ENCODE measurements around the gene IRS2. TPM values are rescaled to one million over a fixed set of nuclear protein-coding genes. Genes with fewer than 3 reads are reported as not detected.

IRS2 gene
- polyA plus RNA-seq, 1 experiment = 1.5 TPM

DNA sequence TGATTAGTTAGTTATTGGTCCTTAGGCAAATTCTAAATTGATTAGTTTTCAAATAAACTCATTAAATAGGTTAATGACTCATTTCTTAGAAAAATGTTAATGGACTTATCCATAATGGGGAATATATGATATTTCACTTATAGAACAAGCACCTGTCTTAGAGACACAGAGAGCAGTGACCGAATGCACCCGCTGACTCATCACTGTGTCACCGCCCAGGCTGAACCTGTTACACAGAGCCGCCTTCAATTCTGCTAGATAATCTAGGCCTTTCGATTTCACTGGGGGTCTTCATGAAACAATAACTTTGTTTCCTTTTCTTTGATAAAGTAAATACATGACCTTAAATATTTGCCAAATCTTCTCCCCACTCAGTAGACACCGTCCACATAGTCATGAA is 13.1 kb downstream of the IRS2 start:
- ChIA-PET CTCF (interaction anchor here (0.7 kb wide), 1 partner anchor 812 kb away, joined by 6 read pairs; no protein-coding TSS in a partner anchor), POLR2A (no interaction called here)
- DNase-seq (ENCODE audit: low read depth, low spot score) = no peak
- Histone ChIP-seq H3K27me3 (ENCODE audit: control insufficient read depth, insufficient read depth, low read length) (no peaks in the 10 kb centered on the region), H3K9me3 (ENCODE audit: control insufficient read depth, insufficient read depth, low read length) (no peaks in the 10 kb centered on the region), H3K27ac (ENCODE audit: low read depth, low read length) (no peak overlapping the region), H3K4me3 (ENCODE audit: low read depth, low read length) (no peak overlapping the region)
- TF ChIP-seq, protein P1, sequence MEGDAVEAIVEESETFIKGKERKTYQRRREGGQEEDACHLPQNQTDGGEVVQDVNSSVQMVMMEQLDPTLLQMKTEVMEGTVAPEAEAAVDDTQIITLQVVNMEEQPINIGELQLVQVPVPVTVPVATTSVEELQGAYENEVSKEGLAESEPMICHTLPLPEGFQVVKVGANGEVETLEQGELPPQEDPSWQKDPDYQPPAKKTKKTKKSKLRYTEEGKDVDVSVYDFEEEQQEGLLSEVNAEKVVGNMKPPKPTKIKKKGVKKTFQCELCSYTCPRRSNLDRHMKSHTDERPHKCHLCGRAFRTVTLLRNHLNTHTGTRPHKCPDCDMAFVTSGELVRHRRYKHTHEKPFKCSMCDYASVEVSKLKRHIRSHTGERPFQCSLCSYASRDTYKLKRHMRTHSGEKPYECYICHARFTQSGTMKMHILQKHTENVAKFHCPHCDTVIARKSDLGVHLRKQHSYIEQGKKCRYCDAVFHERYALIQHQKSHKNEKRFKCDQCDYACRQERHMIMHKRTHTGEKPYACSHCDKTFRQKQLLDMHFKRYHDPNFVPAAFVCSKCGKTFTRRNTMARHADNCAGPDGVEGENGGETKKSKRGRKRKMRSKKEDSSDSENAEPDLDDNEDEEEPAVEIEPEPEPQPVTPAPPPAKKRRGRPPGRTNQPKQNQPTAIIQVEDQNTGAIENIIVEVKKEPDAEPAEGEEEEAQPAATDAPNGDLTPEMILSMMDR (IDR thresholded peaks at IDR 0.05; ENCODE audit: low read depth, low read length) = no peak

DNA sequence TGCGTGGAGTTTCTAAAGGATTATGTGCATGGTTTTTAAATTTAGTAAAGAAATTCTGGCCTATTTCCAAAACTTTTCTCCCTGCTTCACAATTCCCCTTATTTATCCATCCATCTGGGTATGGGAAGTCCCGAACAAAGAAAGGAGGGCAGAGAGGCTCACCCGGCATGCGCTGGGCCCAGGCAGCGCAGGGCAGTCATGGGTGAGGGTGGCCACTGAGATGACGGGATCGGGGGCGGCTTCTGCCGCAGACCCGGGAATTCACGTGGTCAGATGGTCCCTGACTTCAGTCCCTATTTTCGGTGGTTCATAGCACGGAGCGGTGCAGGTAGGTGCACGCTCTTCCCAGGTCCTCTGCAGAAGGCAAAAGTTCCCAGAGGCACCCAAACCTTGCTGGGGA is 14.5 kb downstream of the IRS2 start:
- H3K27me3 ChIP-seq (ENCODE audit: control insufficient read depth, insufficient read depth, low read length) = no peaks in the 10 kb centered on the region
- ChIA-PET POLR2A (no interaction called here), CTCF (interaction anchor here (1.2 kb wide), 1 partner anchor 13 kb away, joined by 3 read pairs; no protein-coding TSS in a partner anchor)
- no peaks in the 10 kb centered on the region for H3K9me3 ChIP-seq (ENCODE audit: control insufficient read depth, insufficient read depth, low read length)
- no peak overlapping the region for H3K4me3 ChIP-seq (ENCODE audit: low read depth, low read length)
- no peak for DNase-seq (ENCODE audit: low read depth, low spot score)
- TF ChIP-seq, protein P1 (IDR thresholded peaks at IDR 0.05; ENCODE audit: low read depth, low read length) = no peak
- no peak overlapping the region for H3K27ac ChIP-seq (ENCODE audit: low read depth, low read length)

DNA sequence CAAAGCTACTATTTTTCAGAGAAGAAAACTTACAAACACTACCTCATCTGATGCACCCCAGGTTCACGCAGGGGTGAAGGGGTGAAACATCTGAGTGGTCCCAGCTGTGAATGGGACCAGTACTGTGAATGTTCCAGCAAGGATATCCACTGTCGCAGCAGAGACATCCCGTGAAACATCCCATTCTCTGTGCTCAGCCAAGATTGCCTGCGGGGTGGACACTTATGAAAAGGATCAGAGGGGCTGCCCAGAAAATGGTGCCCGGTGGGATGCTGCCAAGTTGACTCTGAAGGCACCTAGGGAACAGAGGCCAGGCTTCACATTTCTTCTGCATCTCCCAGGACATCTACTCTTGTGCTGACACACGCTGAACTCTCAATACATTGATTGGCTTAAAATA is 15.9 kb downstream of the IRS2 start:
- H3K9me3 ChIP-seq (ENCODE audit: control insufficient read depth, insufficient read depth, low read length) = no peaks in the 10 kb centered on the region
- H3K4me3 ChIP-seq (ENCODE audit: low read depth, low read length) = no peak overlapping the region
- POLR2A ChIA-PET = no interaction called here
- H3K27me3 ChIP-seq (ENCODE audit: control insufficient read depth, insufficient read depth, low read length) = no peaks in the 10 kb centered on the region
- TF ChIP-seq, protein P1 (IDR thresholded peaks at IDR 0.05; ENCODE audit: low read depth, low read length) = no peak
- H3K27ac ChIP-seq (ENCODE audit: low read depth, low read length) = no peak overlapping the region
- DNase-seq (ENCODE audit: low read depth, low spot score) = no peak
- CTCF ChIA-PET = no interaction called here

DNA sequence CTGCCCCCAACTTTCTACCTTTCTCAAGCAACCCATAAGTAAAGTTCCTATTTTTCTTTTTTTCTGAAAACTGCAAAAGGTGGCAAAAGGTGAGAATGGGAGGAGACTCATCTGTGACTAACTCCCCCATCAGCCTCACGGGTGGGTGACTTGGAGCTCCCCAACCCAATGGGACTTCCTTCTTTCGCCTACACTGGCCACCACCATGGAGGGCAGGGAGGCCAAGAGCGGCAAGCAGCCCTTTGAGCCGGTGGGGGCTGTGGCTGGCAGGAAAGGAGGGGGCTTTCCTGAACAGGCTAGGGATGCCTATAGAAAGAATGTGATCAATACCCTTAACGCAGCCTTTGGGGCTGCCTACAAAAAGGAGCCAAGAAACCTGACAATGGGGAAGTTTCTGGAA is 16.5 kb downstream of the IRS2 start:
- CTCF ChIA-PET = no interaction called here
- TF ChIP-seq, protein P1 (IDR thresholded peaks at IDR 0.05; ENCODE audit: low read depth, low read length) = no peak
- POLR2A ChIA-PET = no interaction called here
- no peak for DNase-seq (ENCODE audit: low read depth, low spot score)
- Histone ChIP-seq H3K27ac (ENCODE audit: low read depth, low read length) (no peak overlapping the region), H3K9me3 (ENCODE audit: control insufficient read depth, insufficient read depth, low read length) (no peaks in the 10 kb centered on the region), H3K4me3 (ENCODE audit: low read depth, low read length) (no peak overlapping the region), H3K27me3 (ENCODE audit: control insufficient read depth, insufficient read depth, low read length) (no peaks in the 10 kb centered on the region)

DNA sequence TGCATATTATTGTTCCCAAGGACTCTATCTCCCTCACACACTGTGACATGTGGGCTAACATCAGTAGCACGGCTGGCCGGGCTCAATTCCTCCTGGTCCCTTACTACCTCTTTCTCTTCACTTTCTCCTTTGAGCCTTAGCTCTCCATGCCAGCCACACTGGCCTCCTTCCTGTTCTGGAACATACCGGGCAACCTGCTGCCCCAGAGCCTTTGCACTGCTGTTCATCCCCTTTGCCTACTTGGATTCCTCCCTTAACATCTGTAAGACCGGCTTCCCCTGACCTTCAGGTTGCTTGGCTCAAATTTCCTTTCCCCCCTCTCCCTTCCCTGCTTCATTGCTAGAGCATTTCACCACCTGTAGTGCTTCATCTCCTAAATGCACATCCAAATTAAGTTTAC is 17.1 kb downstream of the IRS2 start:
- H3K4me3 ChIP-seq (ENCODE audit: low read depth, low read length) = no peak overlapping the region
- CTCF ChIA-PET = no interaction called here
- H3K9me3 ChIP-seq (ENCODE audit: control insufficient read depth, insufficient read depth, low read length) = no peaks in the 10 kb centered on the region
- no peak overlapping the region for H3K27ac ChIP-seq (ENCODE audit: low read depth, low read length)
- TF ChIP-seq, protein P1 (IDR thresholded peaks at IDR 0.05; ENCODE audit: low read depth, low read length) = no peak
- no peak for DNase-seq (ENCODE audit: low read depth, low spot score)
- H3K27me3 ChIP-seq (ENCODE audit: control insufficient read depth, insufficient read depth, low read length) = no peaks in the 10 kb centered on the region
- POLR2A ChIA-PET = no interaction called here

Data from AG04450 (cell line).